Fibroblast of skin of right quadriceps (primary cell): ENCODE data around the gene NUP133.
"Not testable (repeated sequence)": the region's sequence is repeated elsewhere in the genome, so short reads cannot be mapped to it uniquely, and the experiment has no call there.

Source experiments
- DNase-seq: peaks from one replicate; pipeline ENCODE4 v3.0.0-alpha.2; 2013

Gene NUP133

DNA sequence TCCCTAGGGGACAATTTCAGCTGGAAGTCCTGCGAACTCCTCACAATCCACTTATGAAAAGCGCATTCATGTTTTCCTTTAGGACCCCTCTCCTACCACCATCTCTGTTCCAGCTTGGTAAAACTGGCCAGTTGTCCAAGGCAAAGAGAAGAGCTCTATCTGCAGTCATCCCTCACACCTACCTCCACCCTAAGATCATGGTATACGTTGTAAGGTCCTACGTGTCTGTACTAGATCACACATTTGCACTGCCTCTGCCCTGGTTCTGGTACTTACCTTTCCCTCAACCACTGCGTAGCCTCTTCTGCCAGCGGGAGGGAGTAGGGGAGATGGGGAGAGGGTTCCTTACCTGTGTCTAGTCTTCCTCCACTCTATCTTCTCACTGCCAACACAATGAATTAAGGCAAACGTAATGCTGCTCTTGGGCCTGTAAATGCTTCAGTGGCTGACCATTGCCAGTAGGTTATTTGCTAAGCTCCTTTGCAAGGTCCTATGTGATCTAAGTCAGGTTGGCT is 739 bp upstream of the NUP133 start:
- DNase-seq = no peak

DNA sequence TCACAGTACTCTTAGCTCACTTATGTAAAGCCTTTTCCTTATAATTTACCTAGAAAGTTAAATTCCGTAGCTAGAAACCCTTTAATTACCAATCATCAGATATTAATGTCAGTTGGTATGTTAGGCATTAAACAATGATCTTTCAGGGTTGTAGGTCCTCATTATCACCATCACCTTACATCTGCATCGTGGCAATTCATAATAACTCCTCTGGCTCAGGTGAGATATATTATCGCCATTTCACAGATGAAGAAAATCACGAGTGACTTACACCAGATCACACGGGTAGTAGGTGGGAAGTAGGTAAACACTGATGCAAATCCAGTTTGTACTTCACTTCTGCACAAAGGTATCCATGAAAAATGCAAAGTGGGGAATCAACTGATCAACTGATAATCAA is 639 bp downstream of the NUP133 start:
- no peak for DNase-seq

DNA sequence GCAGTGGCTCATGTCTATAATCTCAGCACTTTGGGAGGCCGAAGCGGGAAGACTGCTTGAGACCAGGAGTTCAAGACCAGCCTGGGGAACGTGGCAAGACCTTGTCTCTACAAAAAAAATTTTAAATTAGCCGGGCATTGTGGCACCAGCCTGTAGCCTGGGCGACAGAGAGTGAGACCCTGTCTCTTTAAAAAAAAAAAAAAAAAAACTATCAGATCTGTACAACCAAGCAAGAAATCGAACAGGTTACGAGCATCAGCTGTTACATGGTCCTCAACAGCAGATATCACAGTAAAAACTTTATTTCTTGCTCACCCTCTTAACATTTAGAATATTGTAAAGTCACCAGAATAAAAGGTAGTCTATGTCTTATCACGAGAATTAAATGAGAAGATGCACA is 1.5 kb downstream of the NUP133 start:
- no peak for DNase-seq

DNA sequence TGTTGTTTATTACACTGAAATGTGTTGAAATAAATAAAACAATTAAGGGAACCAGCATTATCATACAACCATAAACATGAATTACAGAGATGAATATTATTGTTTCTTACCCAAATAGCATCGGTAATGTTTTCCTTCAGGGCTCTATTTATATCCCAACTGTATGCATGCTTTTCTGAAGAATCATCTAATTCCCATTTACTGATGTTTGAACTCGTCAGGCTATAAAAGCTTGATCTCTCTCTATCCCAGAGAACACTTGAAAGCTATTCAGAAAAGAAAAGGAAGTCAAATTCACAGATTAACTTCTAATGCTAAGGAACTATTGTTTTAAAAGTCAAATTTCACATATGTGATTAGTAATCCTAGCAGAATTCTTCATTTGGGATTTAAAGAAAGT is 12.4 kb downstream of the NUP133 start:
- DNase-seq = no peak

DNA sequence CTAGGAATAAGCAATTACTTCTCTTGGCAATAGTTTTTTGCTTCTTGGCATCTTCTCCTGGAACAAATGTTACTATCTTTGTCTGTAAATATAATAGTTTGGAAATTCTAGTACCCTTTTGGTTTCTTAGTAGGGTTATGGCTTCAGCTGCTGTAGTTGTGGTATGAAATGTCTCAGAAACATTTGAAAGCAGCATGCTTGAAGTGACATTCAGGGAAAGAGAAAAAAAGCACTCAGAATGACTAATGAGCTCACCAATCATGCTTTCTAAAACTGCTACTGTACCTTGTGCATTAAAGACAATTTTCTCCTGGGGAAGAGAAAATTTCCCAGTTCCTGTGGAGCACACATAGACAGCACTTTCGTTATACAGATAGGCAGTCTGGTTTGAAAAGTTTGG is 21.0 kb downstream of the NUP133 start:
- DNase-seq = no peak

DNA sequence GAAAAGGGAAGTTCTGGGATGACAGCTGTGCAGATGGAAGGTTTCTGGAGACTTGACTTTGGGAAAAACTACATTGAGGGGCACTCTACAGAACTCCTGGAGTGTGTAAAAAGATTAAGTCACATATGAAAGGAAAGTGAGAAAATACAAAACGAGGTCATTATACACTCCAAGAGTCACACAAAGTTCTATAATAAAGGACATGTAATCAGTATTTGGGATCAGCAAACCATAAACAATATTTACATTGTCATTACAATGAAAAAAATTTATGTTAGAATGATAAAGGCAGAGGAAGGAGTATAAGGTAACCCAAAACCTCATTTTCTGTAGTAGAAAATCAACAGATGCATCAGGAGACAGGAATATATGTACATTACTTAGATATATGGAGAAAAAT is 22.8 kb downstream of the NUP133 start:
- no peak for DNase-seq

DNA sequence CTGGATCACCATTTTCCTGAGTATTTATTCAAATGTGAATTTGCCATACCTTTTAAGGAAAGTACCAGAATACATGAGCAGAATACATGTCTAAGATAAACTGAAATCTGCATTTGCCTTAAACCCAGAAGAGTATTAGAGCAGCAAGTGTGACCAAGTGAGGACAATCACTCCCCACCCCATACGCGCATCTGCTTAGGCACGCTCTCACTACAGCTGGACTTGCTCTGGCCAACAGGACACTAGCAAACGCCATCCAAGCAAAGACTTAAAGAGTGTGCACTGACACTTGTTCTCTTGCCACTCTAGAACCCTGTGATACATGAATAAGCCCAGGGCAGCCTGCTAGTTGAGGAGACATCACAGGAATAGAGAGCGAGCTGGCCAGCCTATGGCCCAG is 25.6 kb downstream of the NUP133 start:
- DNase-seq = no peak

DNA sequence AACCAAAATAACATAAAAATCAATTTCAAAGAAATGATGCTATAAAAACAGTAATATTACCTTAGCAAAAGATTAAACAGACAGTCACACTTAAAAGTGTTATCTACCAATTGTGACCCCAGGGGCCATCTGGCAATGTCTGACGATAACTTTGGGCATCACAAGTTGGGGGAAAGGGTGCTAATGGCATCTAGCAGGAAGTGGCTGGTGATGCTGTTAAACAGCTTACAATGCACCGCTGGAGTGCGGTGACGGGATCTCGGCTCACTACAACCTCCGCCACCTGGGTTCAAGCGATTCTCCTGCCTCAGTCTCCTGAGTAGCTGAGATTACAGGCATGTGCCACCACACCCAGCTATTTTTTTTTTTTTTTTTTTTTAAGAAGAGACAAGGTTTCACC is 27.6 kb downstream of the NUP133 start:
- no peak for DNase-seq

DNA sequence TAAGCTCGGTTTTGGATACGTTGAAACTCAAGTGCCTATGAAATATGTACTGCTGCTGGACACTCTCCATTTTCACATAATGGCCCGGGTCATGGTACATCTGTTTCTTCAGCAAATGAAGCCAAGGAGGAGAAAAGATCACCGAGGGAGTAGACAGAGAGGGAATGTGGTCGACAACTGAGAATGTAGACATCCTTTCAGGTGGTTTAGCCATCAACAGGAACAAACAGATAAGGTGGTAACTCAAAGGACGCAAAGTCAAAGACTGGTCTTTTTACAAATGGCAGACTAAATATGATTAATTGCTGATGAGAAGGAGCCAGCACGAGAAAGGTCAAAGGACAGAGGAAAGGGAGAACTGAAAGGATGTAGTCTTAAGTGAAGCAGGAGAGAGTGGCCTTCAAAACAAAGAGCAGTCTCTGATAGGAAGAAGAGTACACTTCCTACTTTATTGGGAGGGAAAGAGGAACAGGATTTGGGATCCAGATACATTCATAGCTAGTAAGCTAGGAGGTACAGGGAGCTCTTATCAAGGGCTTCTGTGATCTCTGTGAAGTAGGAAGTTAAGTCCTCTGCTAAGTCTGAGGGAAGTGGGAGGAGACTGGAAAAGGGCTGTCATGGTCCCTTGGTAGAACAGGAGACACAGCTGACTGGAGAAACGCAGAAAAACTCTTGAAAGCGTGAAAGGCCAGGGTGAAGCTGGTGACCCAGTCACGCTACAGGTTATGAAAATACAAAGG is 28.3 kb downstream of the NUP133 start:
- no peak for DNase-seq

DNA sequence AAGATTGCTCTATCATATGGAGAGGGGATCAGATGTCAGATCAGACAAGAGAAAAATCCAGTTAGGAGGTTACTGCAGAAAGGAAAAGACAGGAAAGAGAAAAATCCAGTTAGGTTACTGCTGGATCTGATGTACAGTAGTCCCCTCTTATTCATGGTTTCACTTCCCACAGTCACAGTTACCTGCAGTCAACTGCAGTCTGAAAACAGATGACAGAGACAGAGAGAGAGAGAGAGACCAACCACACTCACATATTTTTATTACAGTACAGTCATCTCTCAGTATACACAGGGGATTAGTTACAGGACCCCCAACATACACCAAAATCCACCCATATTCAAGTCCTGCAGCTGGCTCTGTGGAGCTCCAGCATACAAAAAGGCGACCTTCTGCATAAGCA is 29.3 kb downstream of the NUP133 start:
- no peak for DNase-seq

DNA sequence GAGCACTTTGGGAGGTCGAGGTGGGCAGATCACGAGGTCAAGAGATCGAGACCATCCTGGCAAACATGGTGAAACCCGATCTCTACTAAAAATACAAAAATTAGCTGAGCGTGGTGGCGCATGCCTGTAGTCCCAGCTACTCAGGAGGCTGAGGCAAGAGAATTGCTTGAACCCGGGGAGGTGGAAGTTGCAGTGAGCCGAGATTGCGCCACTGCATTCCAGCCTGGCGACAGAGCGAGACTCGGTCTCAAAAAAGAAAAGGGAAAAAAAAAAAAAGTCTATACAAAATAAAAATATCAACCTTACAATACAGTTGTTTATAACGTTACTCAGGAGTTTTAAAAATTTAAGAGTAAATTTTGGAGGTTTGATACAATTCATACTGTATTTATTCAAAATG is 32.3 kb downstream of the NUP133 start:
- not testable (repeated sequence) for DNase-seq

DNA sequence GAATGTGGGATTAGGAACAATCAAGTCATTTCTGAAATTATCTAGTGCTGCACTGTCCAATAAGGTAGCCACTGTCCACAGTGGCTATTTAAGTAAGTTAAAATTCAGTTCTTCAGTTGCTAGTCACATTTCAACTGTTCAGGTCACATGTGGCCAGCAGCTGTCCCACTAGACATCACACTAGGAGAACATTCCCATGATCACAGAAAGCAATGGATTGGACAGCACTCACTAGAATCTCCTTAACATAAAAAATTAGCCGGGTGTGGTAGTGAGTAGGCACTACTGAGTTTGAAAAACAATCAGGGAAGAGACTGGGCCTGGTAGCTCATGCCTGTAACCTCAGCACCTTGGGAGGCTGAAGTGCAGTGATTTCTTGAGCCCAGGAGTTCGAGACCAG is 33.6 kb downstream of the NUP133 start:
- DNase-seq = no peak

DNA sequence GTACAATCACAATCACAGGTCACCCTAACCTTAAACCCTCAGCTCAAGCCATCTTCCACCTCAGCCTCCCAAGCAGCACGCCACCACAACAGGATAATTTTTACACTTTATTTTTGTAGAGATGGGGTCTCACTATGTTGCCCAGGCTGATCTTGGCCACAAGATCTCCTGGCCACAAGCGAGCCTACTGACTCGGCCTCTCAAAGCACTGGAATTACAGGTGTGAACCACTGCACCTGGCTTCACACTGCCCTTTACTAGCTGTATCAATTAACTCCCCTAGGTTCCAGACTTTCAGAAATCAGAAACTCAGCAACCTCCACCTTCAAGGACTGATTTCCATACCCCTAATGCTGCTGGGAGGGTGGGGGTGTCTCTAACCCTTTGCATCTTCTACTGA is 37.0 kb downstream of the NUP133 start:
- no peak for DNase-seq

DNA sequence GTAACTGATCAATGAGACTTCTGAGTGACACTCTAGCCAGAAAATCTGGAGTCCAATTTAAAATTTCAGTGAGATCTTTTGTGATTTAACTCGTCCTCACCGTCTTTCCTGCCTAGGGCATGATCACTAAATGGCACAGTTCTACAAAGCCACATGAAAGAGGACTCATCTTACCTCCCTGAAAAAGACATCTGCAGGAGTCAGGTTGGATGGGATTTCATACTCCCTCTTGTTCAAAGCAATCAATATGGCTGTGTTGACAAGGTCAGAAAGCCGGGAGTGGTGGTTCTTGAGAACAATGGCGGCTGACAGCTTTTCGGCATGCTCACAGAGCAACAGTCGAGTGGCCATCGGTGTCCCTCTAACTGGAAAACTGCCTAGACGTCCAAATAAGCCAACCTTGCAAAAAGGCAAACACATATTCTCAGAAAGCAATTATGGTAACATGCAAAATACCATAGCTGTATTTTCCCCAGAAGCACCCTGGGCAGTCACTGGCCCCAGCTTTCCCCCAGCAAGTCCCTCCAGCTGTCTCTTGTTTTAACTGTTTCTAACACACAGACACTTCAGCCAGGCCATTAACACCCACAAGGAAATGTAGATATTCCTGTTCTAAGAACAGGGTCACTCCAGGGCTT is 37.6 kb downstream of the NUP133 start:
- DNase-seq = no peak

DNA sequence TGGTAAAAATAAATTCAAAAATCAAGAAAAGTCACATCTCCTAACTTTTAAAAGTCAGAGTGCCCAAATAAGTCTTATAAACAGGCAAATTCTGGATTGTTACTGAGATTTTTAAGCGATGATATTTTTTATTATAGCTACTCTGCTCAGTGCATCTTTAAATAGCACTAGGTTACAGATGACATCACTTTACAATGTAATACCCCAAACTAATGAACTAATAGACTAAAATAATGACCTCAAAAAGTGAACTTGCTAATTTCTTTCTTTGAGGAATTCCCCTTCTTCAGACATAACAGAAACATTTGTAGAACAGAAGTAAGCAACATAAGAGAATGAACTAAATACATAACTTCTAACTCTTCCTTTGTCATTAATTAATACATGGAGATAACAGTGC is 41.3 kb downstream of the NUP133 start:
- no peak for DNase-seq

DNA sequence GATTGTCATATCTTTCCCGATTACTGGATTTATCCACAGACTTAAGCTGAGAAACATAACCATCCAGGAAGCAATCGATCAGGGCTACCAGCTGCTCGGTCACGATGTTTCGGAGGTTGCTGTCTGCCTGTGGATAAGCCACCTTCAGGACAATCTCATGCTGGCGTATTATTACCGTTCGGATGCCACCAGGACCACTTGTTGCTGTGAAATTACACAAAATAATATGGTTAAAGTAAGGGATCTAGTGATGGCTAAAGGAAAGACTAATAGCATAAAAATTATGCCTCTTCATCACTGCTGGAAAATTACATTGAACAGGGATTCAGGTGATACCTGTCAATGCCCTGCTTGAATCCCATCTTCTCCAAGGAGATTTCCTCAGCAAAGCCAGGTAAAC is 43.5 kb downstream of the NUP133 start:
- no peak for DNase-seq

DNA sequence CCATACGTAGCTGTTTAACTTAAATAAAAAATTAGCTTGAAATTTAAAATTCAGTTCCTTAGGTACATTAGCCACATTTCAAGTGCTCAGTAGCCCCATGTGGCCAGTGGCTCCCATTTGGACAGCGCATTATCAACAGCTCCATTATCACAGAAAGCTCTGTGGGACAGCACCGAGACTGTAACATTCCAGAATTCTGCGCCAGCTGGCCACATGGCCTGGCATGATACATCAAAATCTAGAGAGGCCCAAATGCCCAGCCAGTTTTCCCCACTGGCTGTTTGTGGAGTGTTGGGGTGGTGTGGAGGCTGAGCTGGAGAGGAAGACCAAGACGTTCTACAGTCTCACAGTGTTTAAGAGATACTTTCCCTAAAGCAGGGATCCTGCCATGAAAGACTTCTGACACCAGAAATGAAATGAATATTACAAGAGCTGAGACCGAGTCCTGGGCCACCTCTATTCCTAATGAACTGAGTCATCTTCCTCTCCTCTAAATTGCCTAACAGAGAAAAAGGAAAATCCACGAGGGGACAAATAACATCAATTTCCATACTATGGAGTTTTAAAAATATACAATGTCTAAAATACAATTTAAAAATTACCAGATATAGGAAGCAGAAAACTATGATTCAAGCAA is 47.0 kb downstream of the NUP133 start:
- DNase-seq = no peak

DNA sequence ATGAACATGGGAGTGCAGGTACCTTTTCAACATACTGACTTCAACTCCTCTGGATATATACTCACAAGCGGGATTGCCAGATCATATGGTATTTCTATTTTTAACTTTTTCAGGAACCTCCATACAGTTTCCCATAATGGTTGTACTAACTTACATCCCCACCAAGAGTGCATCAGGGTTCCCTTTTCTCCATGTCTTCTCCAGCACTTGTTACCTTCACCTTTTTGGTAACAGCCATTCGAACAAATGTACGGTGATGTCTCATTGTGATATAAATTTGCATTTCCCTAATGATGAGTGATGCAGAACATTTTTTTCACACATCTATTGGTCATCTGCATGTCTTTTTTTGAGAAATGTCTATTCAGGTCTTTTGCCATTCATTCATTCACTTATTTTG is 48.3 kb downstream of the NUP133 start:
- DNase-seq = no peak

DNA sequence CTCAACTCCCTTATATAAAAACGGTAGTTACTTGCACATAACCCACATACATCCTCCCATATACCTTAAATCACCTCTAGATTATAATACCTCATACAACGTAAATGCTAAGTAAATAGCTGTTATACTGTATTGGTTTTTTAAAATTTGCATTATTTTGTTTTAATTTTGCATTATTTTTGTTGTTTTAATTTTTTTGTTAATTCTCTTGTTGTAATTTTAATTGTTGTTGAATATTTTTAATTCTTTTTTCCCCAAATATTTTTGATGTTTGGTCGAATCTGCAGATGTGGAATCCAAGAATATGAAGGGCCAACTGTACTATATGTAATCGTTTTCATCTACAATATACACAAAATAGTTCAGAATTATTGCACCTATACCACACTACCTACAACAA is 50.7 kb downstream of the NUP133 start:
- DNase-seq = no peak

DNA sequence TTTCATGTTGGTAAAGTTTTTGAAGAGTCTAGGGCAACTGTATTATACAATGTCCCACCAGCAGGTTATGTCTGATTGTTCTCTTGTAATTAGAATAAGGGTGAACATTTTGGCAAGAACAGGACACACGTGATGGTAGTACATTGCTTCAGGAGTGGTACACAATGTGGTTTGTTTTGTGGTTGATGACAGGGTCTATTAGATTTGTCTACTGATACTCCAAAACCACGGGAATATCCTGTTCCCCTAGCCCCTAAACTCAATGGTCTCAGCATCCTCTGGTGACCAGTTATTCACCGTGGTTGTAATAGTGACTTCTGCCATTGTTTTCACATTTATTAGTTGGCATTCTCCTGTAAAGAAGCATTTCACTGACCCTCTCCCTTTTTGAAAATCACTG is 52.1 kb downstream of the NUP133 start:
- DNase-seq = no peak

DNA sequence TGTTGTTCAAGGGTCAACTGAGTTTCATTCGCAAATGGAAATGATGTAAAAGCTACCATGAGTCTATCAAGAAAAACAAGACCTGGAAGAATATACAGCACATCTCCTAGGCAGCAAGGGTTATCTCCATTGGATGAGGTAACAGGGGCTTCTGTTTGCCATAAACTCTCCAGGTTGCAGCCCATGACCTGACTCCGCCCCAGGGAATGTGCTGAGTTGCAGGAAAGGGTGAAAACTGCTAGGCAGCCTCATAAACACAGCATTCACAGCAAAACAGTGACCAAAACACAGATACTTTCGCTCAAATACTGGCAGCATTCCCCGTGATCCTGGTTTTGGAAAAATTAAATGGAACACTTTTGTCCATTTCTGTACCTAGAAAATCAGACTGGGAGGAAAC is 54.1 kb downstream of the NUP133 start:
- no peak for DNase-seq

DNA sequence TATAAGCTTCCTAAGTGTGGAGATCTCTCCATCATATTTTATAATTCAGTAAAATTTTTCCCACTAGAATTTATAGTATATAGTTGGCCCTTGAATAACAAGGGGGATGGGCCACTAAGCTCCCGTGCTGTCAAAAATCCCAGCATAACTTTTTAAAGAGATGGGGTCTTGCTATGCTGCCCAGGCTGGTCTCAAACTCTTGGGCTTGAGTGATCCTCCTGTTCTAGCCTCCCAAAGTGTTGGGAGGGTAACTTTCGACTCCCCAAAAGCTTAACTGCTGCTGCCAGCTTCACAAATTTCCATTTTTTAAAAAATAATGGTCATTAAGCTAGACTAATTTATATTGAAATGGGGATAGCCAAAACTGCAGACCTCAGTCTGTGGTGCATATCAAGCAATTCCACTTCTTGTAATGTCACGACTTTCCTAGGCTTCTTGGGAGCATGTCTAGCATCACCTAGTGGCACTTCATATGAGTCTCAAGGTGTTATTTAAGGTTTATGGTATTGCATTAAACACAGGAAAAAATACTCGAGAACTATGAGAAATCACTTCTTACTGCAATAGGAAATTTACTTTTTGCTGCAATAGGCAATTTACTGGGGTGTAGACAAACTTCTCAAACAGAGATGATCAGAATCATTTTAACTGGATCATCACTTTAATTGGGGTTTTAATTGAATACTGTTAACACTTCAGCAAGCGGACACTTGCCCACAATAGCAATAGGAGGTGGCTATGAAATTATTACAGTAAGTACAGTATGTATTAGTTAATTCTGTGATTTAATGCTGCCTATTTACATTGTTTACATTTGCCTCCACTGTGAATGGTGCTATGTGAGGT is 55.0 kb downstream of the NUP133 start:
- peak; percentile 24 for DNase-seq

DNA sequence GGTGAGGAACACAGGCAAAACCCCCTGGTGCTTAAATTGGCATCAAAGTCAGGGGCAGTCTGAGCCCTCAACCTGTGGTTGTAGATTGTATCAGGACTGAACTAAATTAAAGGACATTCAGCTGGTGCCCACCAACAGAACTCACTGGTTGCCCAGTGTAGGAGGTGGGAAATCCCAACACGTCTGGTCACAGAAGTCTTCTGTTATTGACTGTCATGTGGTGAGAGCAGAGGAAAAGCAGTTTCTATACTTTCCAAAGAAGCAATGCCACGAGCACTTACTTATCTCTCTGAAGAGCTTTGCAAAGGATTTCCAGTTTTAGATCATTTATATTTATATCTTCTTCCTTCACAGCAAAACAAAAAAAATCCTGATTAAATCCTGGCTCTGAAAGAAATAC is 59.3 kb downstream of the NUP133 start:
- DNase-seq = no peak
